Fibroblast of lung (primary cell): ENCODE data around the gene NTRK2. TPM values are rescaled to one million over a fixed set of nuclear protein-coding genes. Genes with fewer than 3 reads are reported as not detected.

Experiments used
- DNase-seq, 2 donors: peaks; one replicate each; pipeline versions ENCODE4 v3.0.0 to v3.0.0-alpha.2; 2010; ENCODE audit warnings: low read depth in 2 of 2
- H2AFZ ChIP-seq: 2 replicates; pipeline ENCODE4 v1.5.1; 2012; ENCODE audit warnings: low read length, control low read depth, inconsistent platforms
- H3K27ac ChIP-seq: 2 replicates; pipeline ENCODE4 v1.5.1; 2011; ENCODE audit warnings: low read length, control low read depth; ENCODE audit not compliant: insufficient read depth
- H3K27me3 ChIP-seq: 2 replicates; pipeline ENCODE4 v1.5.1; 2011; ENCODE audit warnings: mild to moderate bottlenecking, low read length; ENCODE audit not compliant: control insufficient read depth, insufficient read depth
- H3K36me3 ChIP-seq: 2 replicates; pipeline ENCODE4 v1.5.1; 2011; ENCODE audit warnings: low read length; ENCODE audit not compliant: control insufficient read depth, insufficient read depth
- H3K4me1 ChIP-seq: 2 replicates; pipeline ENCODE4 v1.5.1; 2011; ENCODE audit warnings: low read length; ENCODE audit not compliant: control insufficient read depth, insufficient read depth; ENCODE audit errors: extremely low read depth
- H3K4me2 ChIP-seq: 2 replicates; pipeline ENCODE4 v1.5.1; 2011; ENCODE audit warnings: low read length, control low read depth; ENCODE audit not compliant: insufficient read depth; ENCODE audit errors: extremely low read depth
- H3K4me3 ChIP-seq, 4 experiments: fragments of 200-600 bp in 1 of 4; sonication (generic) in 1 of 4; replicated peaks in 1 of 4; 2 replicates each; pipeline ENCODE4 v1.5.1; 2011 to 2016; ENCODE audit warnings: low read length in 4 of 4, low read depth in 3 of 4, mild to moderate bottlenecking in 3 of 4, control low read depth in 2 of 4, inconsistent platforms in 1 of 4, mixed read lengths in 1 of 4; ENCODE audit not compliant: insufficient read depth in 1 of 4; ENCODE audit errors: control extremely low read depth in 1 of 4
- H3K79me2 ChIP-seq: 2 replicates; pipeline ENCODE4 v1.5.1; 2012; ENCODE audit warnings: mild to moderate bottlenecking, low read length, inconsistent platforms; ENCODE audit not compliant: control insufficient read depth, insufficient read depth
- H3K9ac ChIP-seq: 2 replicates; pipeline ENCODE4 v1.5.1; 2011; ENCODE audit warnings: mild to moderate bottlenecking, low read length, control low read depth; ENCODE audit not compliant: insufficient read depth
- H3K9me3 ChIP-seq: 2 replicates; pipeline ENCODE4 v1.5.1; 2012; ENCODE audit warnings: low read depth, low read length; ENCODE audit not compliant: control insufficient read depth, insufficient read depth
- H4K20me1 ChIP-seq: 2 replicates; pipeline ENCODE4 v1.5.1; 2011; ENCODE audit warnings: low read length; ENCODE audit not compliant: control insufficient read depth, insufficient read depth; ENCODE audit errors: extremely low read depth
- EZH2 ChIP-seq: IDR thresholded peaks from 2 replicates; pipeline ENCODE4 v1.5.1; 2012; ENCODE audit warnings: low read length, control low read depth, mild to moderate bottlenecking; ENCODE audit errors: missing control alignments
- polyA plus RNA-seq, 2 donors: library from polyadenylated mRNA; depleted of rRNA in 1 of 2; stranded (reverse) in 1 of 2; unstranded in 1 of 2; fragments of >200 nt; gene quantifications; 2 replicates each; pipeline ENCODE4 v1.2.1, GENCODE V29; 2011 to 2012; ENCODE audit warnings: missing spikeins in 1 of 2
- total RNA-seq: library from RNA; depleted of rRNA; stranded (reverse); fragments of >200 nt; gene quantifications from 2 replicates; pipeline ENCODE4 v1.2.1, GENCODE V29; 2014
- TF ChIP-seq, protein P1 (sequence below), 2 donors: IDR thresholded peaks in 1 of 2; conservative IDR thresholded peaks in 1 of 2; 1 replicate in 1 of 2; 2 replicates in 1 of 2; pipeline ENCODE4 v1.5.1; 2011 to 2012; ENCODE audit warnings: low read length in 2 of 2, control low read depth in 1 of 2, inconsistent platforms in 1 of 2, low read depth in 1 of 2, mild to moderate bottlenecking in 1 of 2

NTRK2 gene
- total and polyA plus RNA-seq, 2 donors (not counting 1 experiment from before 2014, with no cell fraction given): 0.66 to 1.1 TPM

DNA sequence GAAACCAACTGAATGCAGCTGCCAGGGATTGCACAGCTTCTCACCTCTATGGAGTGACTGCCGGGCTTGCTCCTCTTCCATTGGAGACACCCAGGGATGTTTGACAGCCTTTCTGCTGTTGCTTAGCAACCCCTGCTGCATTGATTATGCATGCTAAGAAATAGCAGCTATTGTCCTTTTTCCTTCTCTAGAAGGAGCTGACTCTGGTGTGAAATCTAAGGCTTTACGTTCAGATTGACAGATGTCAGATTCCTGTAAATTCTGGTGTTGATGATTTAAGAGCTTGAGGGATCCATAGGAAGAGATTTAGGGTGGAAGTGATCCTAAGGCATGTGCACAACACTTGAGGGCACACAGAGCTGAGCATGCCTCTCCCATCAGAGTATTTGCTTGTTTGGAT, 267.7 kb downstream of the NTRK2 start:
- no peaks in the 10 kb centered on the region for H3K36me3 ChIP-seq
- no peaks in the 10 kb centered on the region for H3K27me3 ChIP-seq
- H3K4me2 ChIP-seq: no peak overlapping the region
- no peak overlapping the region for H3K27ac ChIP-seq
- no peaks in the 10 kb centered on the region for H3K79me2 ChIP-seq
- H4K20me1 ChIP-seq: no peaks in the 10 kb centered on the region
- H3K4me3 ChIP-seq: no peak overlapping the region
- no peaks in the 10 kb centered on the region for H3K4me1 ChIP-seq
- TF ChIP-seq, protein P1, sequence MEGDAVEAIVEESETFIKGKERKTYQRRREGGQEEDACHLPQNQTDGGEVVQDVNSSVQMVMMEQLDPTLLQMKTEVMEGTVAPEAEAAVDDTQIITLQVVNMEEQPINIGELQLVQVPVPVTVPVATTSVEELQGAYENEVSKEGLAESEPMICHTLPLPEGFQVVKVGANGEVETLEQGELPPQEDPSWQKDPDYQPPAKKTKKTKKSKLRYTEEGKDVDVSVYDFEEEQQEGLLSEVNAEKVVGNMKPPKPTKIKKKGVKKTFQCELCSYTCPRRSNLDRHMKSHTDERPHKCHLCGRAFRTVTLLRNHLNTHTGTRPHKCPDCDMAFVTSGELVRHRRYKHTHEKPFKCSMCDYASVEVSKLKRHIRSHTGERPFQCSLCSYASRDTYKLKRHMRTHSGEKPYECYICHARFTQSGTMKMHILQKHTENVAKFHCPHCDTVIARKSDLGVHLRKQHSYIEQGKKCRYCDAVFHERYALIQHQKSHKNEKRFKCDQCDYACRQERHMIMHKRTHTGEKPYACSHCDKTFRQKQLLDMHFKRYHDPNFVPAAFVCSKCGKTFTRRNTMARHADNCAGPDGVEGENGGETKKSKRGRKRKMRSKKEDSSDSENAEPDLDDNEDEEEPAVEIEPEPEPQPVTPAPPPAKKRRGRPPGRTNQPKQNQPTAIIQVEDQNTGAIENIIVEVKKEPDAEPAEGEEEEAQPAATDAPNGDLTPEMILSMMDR (conservative IDR thresholded peaks at IDR 0.05 in 1 of 2, IDR thresholded peaks at IDR 0.05 in 1 of 2; ENCODE audit: low read depth in 1 of 2, low read length in 2 of 2): no peak
- no peak for TF ChIP-seq EZH2
- DNase-seq: no peak
- no peaks in the 10 kb centered on the region for H3K9me3 ChIP-seq
- H3K9ac ChIP-seq: no peak overlapping the region
- no peak overlapping the region for H2AFZ ChIP-seq

GRCh38 chr9:84937581-84937980, 268.1 kb downstream of the NTRK2 start:
- Histone ChIP-seq H3K79me2 (no peaks in the 10 kb centered on the region), H2AFZ (no peak overlapping the region), H3K4me3 (no peak overlapping the region), H3K4me1 (no peaks in the 10 kb centered on the region), H3K4me2 (no peak overlapping the region), H3K36me3 (no peaks in the 10 kb centered on the region), H3K9ac (no peak overlapping the region), H3K9me3 (no peaks in the 10 kb centered on the region), H3K27ac (no peak overlapping the region), H3K27me3 (no peaks in the 10 kb centered on the region), H4K20me1 (no peaks in the 10 kb centered on the region)
- DNase-seq: no peak
- TF ChIP-seq, protein P1 (conservative IDR thresholded peaks at IDR 0.05 in 1 of 2, IDR thresholded peaks at IDR 0.05 in 1 of 2; ENCODE audit: low read depth in 1 of 2, low read length in 2 of 2): no peak
- TF ChIP-seq EZH2: no peak

DNA sequence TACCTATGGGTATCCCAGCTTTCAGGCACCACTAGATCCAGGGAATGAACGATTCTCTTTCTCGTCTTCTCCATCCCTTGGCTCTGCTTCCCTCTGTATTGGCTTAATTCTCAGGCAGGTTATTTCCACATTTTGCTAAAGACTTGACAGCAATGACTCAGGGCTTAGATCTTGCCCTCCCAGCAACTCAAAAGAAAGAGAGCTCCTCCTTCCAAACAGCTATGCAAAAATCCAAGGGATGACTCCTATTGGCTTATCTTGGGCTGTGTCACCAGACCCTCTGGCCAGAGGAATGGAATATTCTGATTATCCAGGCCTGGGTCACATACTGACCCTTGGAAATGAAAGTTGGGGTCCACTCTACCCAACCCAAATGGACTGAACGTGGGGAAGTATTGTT, 270.2 kb downstream of the NTRK2 start:
- no peak overlapping the region for H3K27ac ChIP-seq
- no peak overlapping the region for H3K4me2 ChIP-seq
- H3K79me2 ChIP-seq: no peaks in the 10 kb centered on the region
- TF ChIP-seq, protein P1 (conservative IDR thresholded peaks at IDR 0.05 in 1 of 2, IDR thresholded peaks at IDR 0.05 in 1 of 2; ENCODE audit: low read depth in 1 of 2, low read length in 2 of 2): no peak
- TF ChIP-seq EZH2: no peak
- H3K27me3 ChIP-seq: no peaks in the 10 kb centered on the region
- peak in 1 of 2 donors; percentile 17 for DNase-seq
- no peaks in the 10 kb centered on the region for H3K36me3 ChIP-seq
- H2AFZ ChIP-seq: no peak overlapping the region
- H3K9me3 ChIP-seq: no peaks in the 10 kb centered on the region
- H3K4me1 ChIP-seq: no peaks in the 10 kb centered on the region
- H3K4me3 ChIP-seq: no peak overlapping the region
- H3K9ac ChIP-seq: no peak overlapping the region
- H4K20me1 ChIP-seq: no peaks in the 10 kb centered on the region
